HEK293 (cell line): ENCODE data around the gene TBCCD1.
"Not testable (repeated sequence)": the region's sequence is repeated elsewhere in the genome, so short reads cannot be mapped to it uniquely, and the experiment has no call there.

Source experiments
- CTCF ChIA-PET: fragments of 350-600 bp; formaldehyde crosslinking; extraction: SDS; loops from one replicate; lab custom pipeline; 2021; ENCODE audit warnings: antibody characterized with exemption; lab: Yijun Ruan, JAX
- POLR2A ChIA-PET: fragments of 300-600 bp; formaldehyde crosslinking; extraction: SDS; loops from one replicate; lab custom pipeline; 2020; ENCODE audit warnings: antibody characterized with exemption, inconsistent platforms; lab: Yijun Ruan, JAX
- H3K27ac ChIP-seq: fragments of 200-500 bp; sonication (Bioruptor generic); 2 replicates; pipeline ENCODE4 v1.5.1; 2014; ENCODE audit warnings: low read depth, low read length, control low read depth, inconsistent platforms; ENCODE audit errors: extremely low read depth
- H3K36me3 ChIP-seq, 2 experiments: fragments of 200-500 bp in 1 of 2; sonication (Bioruptor generic) in 1 of 2; 1 replicate in 1 of 2; 2 replicates in 1 of 2; pipeline ENCODE4 v1.5.1; 2014 to 2017; ENCODE audit warnings: inconsistent platforms in 2 of 2, low read length in 2 of 2; ENCODE audit not compliant: control insufficient read depth in 2 of 2, insufficient read depth in 1 of 2
- H3K4me1 ChIP-seq: fragments of 200-500 bp; sonication (Bioruptor generic); 2 replicates; pipeline ENCODE4 v1.5.1; 2014; ENCODE audit warnings: mild to moderate bottlenecking, low read length, inconsistent platforms; ENCODE audit not compliant: control insufficient read depth, insufficient read depth
- H3K4me3 ChIP-seq: 2 replicates; pipeline ENCODE4 v1.5.1; 2011; ENCODE audit warnings: low read depth, mild to moderate bottlenecking, control low read depth, low read length, moderate library complexity
- H3K9me3 ChIP-seq: fragments of 200-500 bp; sonication (Bioruptor generic); 2 replicates; pipeline ENCODE4 v1.5.1; 2014; ENCODE audit warnings: low read depth, low read length, inconsistent platforms; ENCODE audit not compliant: control insufficient read depth, insufficient read depth
- AEBP2 ChIP-seq: fragments of 450-650 bp; formaldehyde crosslinking; IDR thresholded peaks from 2 replicates; pipeline ENCODE4 v1.5.1; 2016; ENCODE audit warnings: missing biosample characterization, missing genetic modification characterization, borderline replicate concordance
- EGR2 ChIP-seq: fragments of 450-650 bp; formaldehyde crosslinking; IDR thresholded peaks from 2 replicates; pipeline ENCODE4 v1.5.1; 2016; ENCODE audit warnings: low read depth, missing biosample characterization, missing genetic modification characterization
- IKZF3 ChIP-seq: fragments of 450-650 bp; IDR thresholded peaks from 2 replicates; pipeline ENCODE4 v1.5.0; 2018; ENCODE audit warnings: missing biosample characterization, mild to moderate bottlenecking, missing genetic modification characterization, moderate library complexity
- KLF8 ChIP-seq: fragments of 450-650 bp; formaldehyde crosslinking; IDR thresholded peaks from 2 replicates; pipeline ENCODE4 v1.5.1; 2016; ENCODE audit warnings: missing biosample characterization, missing genetic modification characterization
- KLF9 ChIP-seq: fragments of 450-650 bp; formaldehyde crosslinking; IDR thresholded peaks from 2 replicates; pipeline ENCODE4 v1.5.1; 2016; ENCODE audit warnings: missing biosample characterization, missing genetic modification characterization, low read depth
- SCRT1 ChIP-seq: fragments of 450-650 bp; formaldehyde crosslinking; IDR thresholded peaks from 2 replicates; pipeline ENCODE4 v1.5.1; 2016; ENCODE audit warnings: missing biosample characterization, missing genetic modification characterization, borderline replicate concordance
- YY1 ChIP-seq: fragments of 450-650 bp; formaldehyde crosslinking; IDR thresholded peaks from 2 replicates; pipeline ENCODE4 v1.5.1; 2018; ENCODE audit warnings: missing biosample characterization, missing genetic modification characterization
- ZNF146 ChIP-seq: fragments of 450-650 bp; formaldehyde crosslinking; IDR thresholded peaks from 2 replicates; pipeline ENCODE4 v1.5.1; 2016; ENCODE audit warnings: missing biosample characterization, missing genetic modification characterization
- ZNF148 ChIP-seq: fragments of 450-650 bp; formaldehyde crosslinking; IDR thresholded peaks from 2 replicates; pipeline ENCODE4 v1.5.0; 2017; ENCODE audit warnings: missing biosample characterization, missing genetic modification characterization, borderline replicate concordance
- ZNF169 ChIP-seq: fragments of 450-650 bp; formaldehyde crosslinking; IDR thresholded peaks from 2 replicates; pipeline ENCODE4 v1.5.1; 2016; ENCODE audit warnings: missing biosample characterization, missing genetic modification characterization
- ZNF23 ChIP-seq: fragments of 450-650 bp; formaldehyde crosslinking; IDR thresholded peaks from 2 replicates; pipeline ENCODE4 v1.5.1; 2016; ENCODE audit warnings: missing biosample characterization, missing genetic modification characterization, borderline replicate concordance
- ZNF416 ChIP-seq: fragments of 450-650 bp; formaldehyde crosslinking; IDR thresholded peaks from 2 replicates; pipeline ENCODE4 v1.5.1; 2016; ENCODE audit warnings: missing biosample characterization, missing genetic modification characterization
- ZNF423 ChIP-seq: fragments of 450-650 bp; formaldehyde crosslinking; IDR thresholded peaks from 2 replicates; pipeline ENCODE4 v1.5.1; 2016; ENCODE audit warnings: missing biosample characterization, missing genetic modification characterization
- ZNF555 ChIP-seq: fragments of 450-650 bp; formaldehyde crosslinking; conservative IDR thresholded peaks from 2 replicates; pipeline ENCODE4 v1.5.1; 2017; ENCODE audit warnings: missing biosample characterization, mild to moderate bottlenecking, missing genetic modification characterization, inconsistent platforms
- ZNF600 ChIP-seq: fragments of 450-650 bp; formaldehyde crosslinking; IDR thresholded peaks from 2 replicates; pipeline ENCODE4 v1.5.1; 2016; ENCODE audit warnings: missing biosample characterization, missing genetic modification characterization
- ZNF626 ChIP-seq: fragments of 450-650 bp; sonication (Bioruptor Pico); formaldehyde crosslinking; IDR thresholded peaks from 2 replicates; pipeline ENCODE4 v1.5.1; 2018; ENCODE audit warnings: missing biosample characterization, missing genetic modification characterization, inconsistent platforms
- ZNF645 ChIP-seq: fragments of 450-650 bp; formaldehyde crosslinking; IDR thresholded peaks from 2 replicates; pipeline ENCODE4; 2016; ENCODE audit warnings: missing biosample characterization, missing genetic modification characterization
- ZNF660 ChIP-seq: fragments of 450-650 bp; IDR thresholded peaks from 2 replicates; pipeline ENCODE4 v1.5.1; 2018; ENCODE audit warnings: missing biosample characterization, mild to moderate bottlenecking, missing genetic modification characterization
- ZNF776 ChIP-seq: fragments of 450-650 bp; formaldehyde crosslinking; IDR thresholded peaks from 2 replicates; pipeline ENCODE4 v1.5.0; 2017; ENCODE audit warnings: missing biosample characterization, missing genetic modification characterization, borderline replicate concordance
- ZNF792 ChIP-seq: fragments of 450-650 bp; formaldehyde crosslinking; IDR thresholded peaks from 2 replicates; pipeline ENCODE4 v1.5.1; 2016; ENCODE audit warnings: missing biosample characterization, missing genetic modification characterization
- TF ChIP-seq, protein P1 (sequence below): fragments of 450-650 bp; formaldehyde crosslinking; IDR thresholded peaks from 2 replicates; pipeline ENCODE4 v1.5.1; 2016; ENCODE audit warnings: missing biosample characterization, missing genetic modification characterization, borderline replicate concordance

TBCCD1 gene

DNA sequence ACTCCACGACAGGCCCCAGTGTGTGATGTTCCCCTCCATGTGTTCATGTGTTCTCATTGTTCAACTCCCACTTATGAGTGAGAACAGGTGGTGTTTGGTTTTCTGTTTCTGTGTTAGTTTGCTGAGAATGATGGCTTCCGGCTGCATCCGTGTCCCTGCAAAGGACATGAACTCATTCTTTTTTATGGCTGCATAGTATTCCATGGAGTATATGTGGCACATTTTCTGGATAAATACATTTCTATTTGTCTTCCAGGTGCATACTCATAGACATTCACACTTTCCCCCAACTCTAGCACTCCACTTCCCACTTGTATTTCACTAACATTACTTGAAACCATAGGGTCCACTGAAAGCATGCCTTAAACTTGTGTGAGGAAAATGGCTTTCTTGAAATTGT is 35.4 kb downstream of the TBCCD1 start:
- CTCF ChIA-PET: interaction anchor here (0.6 to 0.8 kb wide), 2 partner anchors 8 to 57 kb away, joined by 4 read pairs; no protein-coding TSS in a partner anchor
- TF ChIP-seq ZNF146: peak; percentile 81
- TF ChIP-seq, all 188 proteins: peak for 1; not testable (repeated sequence) for 187
- H3K9me3 ChIP-seq, H3K27ac ChIP-seq, H3K4me3 ChIP-seq, POLR2A ChIA-PET, H3K4me1 ChIP-seq, H3K36me3 ChIP-seq: not testable (repeated sequence)

GRCh38 chr3:186530415-186530814 is 36.7 kb downstream of the TBCCD1 start:
- no peak for TF ChIP-seq ZNF169 (tag by site-specific recombination)
- no peak for TF ChIP-seq IKZF3 (tag by site-specific recombination)
- TF ChIP-seq ZNF555: no peak
- TF ChIP-seq ZNF148: no peak
- no peak for TF ChIP-seq SCRT1 (tag by site-specific recombination)
- no peak for TF ChIP-seq ZNF23 (tag by site-specific recombination)
- no peak for TF ChIP-seq EGR2 (tag by site-specific recombination)
- no peak for TF ChIP-seq ZNF423
- TF ChIP-seq ZNF792 (tag by site-specific recombination): no peak
- no peak for TF ChIP-seq YY1
- TF ChIP-seq ZNF776 (tag by site-specific recombination): no peak
- TF ChIP-seq AEBP2: no peak
- no peak for TF ChIP-seq ZNF626
- no peak for TF ChIP-seq ZNF416 (tag by site-specific recombination)
- TF ChIP-seq ZNF660 (tag by site-specific recombination): no peak
- no peak for TF ChIP-seq KLF8
- no peak for TF ChIP-seq ZNF645 (tag by site-specific recombination)
- TF ChIP-seq KLF9: no peak
- TF ChIP-seq, protein P1, sequence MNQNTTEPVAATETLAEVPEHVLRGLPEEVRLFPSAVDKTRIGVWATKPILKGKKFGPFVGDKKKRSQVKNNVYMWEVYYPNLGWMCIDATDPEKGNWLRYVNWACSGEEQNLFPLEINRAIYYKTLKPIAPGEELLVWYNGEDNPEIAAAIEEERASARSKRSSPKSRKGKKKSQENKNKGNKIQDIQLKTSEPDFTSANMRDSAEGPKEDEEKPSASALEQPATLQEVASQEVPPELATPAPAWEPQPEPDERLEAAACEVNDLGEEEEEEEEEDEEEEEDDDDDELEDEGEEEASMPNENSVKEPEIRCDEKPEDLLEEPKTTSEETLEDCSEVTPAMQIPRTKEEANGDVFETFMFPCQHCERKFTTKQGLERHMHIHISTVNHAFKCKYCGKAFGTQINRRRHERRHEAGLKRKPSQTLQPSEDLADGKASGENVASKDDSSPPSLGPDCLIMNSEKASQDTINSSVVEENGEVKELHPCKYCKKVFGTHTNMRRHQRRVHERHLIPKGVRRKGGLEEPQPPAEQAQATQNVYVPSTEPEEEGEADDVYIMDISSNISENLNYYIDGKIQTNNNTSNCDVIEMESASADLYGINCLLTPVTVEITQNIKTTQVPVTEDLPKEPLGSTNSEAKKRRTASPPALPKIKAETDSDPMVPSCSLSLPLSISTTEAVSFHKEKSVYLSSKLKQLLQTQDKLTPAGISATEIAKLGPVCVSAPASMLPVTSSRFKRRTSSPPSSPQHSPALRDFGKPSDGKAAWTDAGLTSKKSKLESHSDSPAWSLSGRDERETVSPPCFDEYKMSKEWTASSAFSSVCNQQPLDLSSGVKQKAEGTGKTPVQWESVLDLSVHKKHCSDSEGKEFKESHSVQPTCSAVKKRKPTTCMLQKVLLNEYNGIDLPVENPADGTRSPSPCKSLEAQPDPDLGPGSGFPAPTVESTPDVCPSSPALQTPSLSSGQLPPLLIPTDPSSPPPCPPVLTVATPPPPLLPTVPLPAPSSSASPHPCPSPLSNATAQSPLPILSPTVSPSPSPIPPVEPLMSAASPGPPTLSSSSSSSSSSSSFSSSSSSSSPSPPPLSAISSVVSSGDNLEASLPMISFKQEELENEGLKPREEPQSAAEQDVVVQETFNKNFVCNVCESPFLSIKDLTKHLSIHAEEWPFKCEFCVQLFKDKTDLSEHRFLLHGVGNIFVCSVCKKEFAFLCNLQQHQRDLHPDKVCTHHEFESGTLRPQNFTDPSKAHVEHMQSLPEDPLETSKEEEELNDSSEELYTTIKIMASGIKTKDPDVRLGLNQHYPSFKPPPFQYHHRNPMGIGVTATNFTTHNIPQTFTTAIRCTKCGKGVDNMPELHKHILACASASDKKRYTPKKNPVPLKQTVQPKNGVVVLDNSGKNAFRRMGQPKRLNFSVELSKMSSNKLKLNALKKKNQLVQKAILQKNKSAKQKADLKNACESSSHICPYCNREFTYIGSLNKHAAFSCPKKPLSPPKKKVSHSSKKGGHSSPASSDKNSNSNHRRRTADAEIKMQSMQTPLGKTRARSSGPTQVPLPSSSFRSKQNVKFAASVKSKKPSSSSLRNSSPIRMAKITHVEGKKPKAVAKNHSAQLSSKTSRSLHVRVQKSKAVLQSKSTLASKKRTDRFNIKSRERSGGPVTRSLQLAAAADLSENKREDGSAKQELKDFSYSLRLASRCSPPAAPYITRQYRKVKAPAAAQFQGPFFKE: no peak
- TF ChIP-seq ZNF600 (tag by site-specific recombination): no peak
- ChIA-PET POLR2A (no interaction called here), CTCF (no interaction called here)
- Histone ChIP-seq H3K4me3 (no peak overlapping the region), H3K27ac (no peak overlapping the region), H3K9me3 (no peaks in the 10 kb centered on the region), H3K4me1 (no peaks in the 10 kb centered on the region), H3K36me3 (no peaks in the 10 kb centered on the region)
